Measurements from ENCODE around the gene TXNRD2.
A peak's percentile ranks its signal among the peaks of the same experiment; 100 is the strongest.

DNA sequence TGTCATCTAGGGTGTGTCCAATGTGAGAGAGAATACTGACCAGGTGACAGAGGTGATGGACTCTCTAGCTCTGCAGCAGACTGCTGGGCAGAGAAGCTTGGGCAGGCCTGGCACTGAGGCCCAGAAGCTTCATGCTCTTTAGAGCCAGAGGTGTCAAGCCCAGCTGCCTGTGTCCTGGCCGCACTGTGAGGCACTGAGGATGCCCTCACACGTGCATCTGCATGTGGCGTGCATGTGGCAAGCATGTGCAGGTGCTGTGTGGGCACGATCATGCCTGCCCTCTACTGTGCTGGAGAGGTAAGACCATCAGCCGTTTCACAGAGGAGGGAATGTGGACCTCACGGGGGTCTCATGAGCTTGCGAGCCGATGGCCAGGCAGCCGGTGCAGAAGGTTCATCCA, 15.8 kb upstream of the TXNRD2 start:
- TF ChIP-seq, protein P1, sequence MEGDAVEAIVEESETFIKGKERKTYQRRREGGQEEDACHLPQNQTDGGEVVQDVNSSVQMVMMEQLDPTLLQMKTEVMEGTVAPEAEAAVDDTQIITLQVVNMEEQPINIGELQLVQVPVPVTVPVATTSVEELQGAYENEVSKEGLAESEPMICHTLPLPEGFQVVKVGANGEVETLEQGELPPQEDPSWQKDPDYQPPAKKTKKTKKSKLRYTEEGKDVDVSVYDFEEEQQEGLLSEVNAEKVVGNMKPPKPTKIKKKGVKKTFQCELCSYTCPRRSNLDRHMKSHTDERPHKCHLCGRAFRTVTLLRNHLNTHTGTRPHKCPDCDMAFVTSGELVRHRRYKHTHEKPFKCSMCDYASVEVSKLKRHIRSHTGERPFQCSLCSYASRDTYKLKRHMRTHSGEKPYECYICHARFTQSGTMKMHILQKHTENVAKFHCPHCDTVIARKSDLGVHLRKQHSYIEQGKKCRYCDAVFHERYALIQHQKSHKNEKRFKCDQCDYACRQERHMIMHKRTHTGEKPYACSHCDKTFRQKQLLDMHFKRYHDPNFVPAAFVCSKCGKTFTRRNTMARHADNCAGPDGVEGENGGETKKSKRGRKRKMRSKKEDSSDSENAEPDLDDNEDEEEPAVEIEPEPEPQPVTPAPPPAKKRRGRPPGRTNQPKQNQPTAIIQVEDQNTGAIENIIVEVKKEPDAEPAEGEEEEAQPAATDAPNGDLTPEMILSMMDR (conservative IDR thresholded peaks at IDR 0.05; ENCODE audit: low read length) = peak; percentile 57
- no peak for TF ChIP-seq EZH2phosphoT487 (IDR thresholded peaks at IDR 0.05; ENCODE audit: borderline replicate concordance, low read depth, low read length)

Measured in OCI-LY7 (cell line).